ENCODE measurements around the gene DIS3L.
"Not testable (repeated sequence)": the region's sequence is repeated elsewhere in the genome, so short reads cannot be mapped to it uniquely, and the experiment has no call there.

Gene DIS3L

GRCh38 chr15:66328771-66329170 lies 35.4 kb downstream of the DIS3L start:
- Histone ChIP-seq H3K4me1 (ENCODE audit: control insufficient read depth, insufficient read depth, low read length) (no peaks in the 10 kb centered on the region), H3K9me3 (ENCODE audit: control insufficient read depth, insufficient read depth, low read length) (no peaks in the 10 kb centered on the region), H3K4me3 (ENCODE audit: low read depth, low read length) (no peak overlapping the region), H3K9ac (ENCODE audit: low read depth, low read length) (no peak overlapping the region), H3K36me3 (ENCODE audit: control insufficient read depth, insufficient read depth, low read length) (peaks cover 21% of the 10 kb centered on the region), H3K27me3 (ENCODE audit: control insufficient read depth, insufficient read depth, low read length) (no peaks in the 10 kb centered on the region)

- not testable (repeated sequence) for H3K36me3 ChIP-seq (ENCODE audit: control insufficient read depth, insufficient read depth, low read length)
These were observed 55.2 kb downstream of the DIS3L start for GRCh38 chr15:66348530-66348929.

DNA sequence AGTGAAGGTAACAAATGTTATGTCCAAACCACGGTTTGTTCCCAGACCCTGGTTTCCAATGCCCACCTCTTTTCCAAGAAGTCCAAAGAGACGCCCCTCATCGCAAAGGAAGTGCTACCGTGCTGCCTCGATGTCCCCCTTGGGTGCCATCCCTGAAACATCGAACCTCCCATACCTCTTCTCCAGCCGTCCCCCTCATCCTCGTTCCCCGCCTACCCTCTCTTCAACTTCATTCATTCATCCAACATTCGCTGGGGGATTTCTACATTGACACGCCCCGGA lies 62.6 kb downstream of the DIS3L start:
- H3K9ac ChIP-seq (ENCODE audit: low read depth, low read length): peak overlapping the region; percentile 94
- no peaks in the 10 kb centered on the region for H3K36me3 ChIP-seq (ENCODE audit: control insufficient read depth, insufficient read depth, low read length)
- H3K4me1 ChIP-seq (ENCODE audit: control insufficient read depth, insufficient read depth, low read length): no peaks in the 10 kb centered on the region
- no peaks in the 10 kb centered on the region for H3K9me3 ChIP-seq (ENCODE audit: control insufficient read depth, insufficient read depth, low read length)
- no peaks in the 10 kb centered on the region for H3K27me3 ChIP-seq (ENCODE audit: control insufficient read depth, insufficient read depth, low read length)
- peak overlapping the region; percentile 90 for H3K4me3 ChIP-seq (ENCODE audit: low read depth, low read length)

More at GRCh38 chr15:66348530-66348929, 55.2 kb downstream of the DIS3L start:
- not testable (repeated sequence) for H3K27me3 ChIP-seq (ENCODE audit: control insufficient read depth, insufficient read depth, low read length); H3K4me3 ChIP-seq (ENCODE audit: low read depth, low read length); H3K9ac ChIP-seq (ENCODE audit: low read depth, low read length); H3K4me1 ChIP-seq (ENCODE audit: control insufficient read depth, insufficient read depth, low read length); H3K9me3 ChIP-seq (ENCODE audit: control insufficient read depth, insufficient read depth, low read length)

DNA sequence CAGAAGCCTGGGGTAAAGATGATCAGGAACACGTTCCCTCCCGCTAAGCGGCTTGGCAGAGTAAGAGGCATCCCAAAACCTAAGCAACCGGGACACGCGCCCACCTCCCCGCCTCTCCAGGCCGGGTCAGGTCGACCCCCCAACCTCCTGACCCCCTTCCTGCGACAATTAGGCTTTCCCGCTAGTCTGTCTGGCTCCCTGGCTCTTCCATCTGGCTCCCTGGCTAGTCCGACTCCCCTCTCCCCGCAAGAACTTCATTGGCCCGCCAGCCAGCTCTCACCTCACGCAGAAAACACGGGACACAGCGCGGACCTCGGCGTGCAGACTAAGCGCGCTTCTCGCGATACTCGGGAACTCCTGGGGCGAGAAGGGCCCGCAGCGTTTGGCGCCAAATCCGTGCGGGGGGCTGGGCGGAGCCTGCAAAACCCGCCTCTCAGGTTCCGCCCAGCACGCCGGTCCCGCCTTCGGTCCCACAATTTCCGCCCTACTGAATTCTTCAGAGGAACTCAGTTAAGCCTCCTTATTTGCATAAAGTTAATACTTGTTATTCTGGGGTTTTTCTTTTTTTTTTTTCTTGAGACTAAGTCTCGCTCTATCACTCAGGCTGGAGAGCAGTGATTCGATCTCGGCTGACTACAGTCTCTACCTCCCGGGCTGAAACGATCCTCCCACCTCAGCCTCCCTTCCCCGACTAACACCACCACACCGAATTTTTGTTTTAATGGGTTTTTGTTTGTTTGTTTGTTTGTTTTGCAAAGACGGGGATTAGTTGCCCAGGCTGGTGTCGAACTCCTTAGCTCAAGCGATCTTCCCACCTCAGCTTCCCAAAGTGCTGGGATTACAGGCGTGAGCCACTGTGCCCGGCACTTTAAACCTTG lies 63.2 kb downstream of the DIS3L start, which contains the start of gene TIPIN:
Gene TIPIN (minus strand): TSS at position 327 of the 878 bp plus-strand sequence. CDS start 3,738 bp downstream, outside the sequence.
- Histone ChIP-seq H3K27me3 (ENCODE audit: control insufficient read depth, insufficient read depth, low read length) (no peaks in the 10 kb centered on the region), H3K4me1 (ENCODE audit: control insufficient read depth, insufficient read depth, low read length) (no peaks in the 10 kb centered on the region), H3K36me3 (ENCODE audit: control insufficient read depth, insufficient read depth, low read length) (no peaks in the 10 kb centered on the region), H3K9me3 (ENCODE audit: control insufficient read depth, insufficient read depth, low read length) (no peaks in the 10 kb centered on the region), H3K4me3 (ENCODE audit: low read depth, low read length) (peak within 1 kb of the TSS; percentile 90), H3K9ac (ENCODE audit: low read depth, low read length) (peak within 1 kb of the TSS; percentile 94)

- Histone ChIP-seq H3K9me3 (ENCODE audit: control insufficient read depth, insufficient read depth, low read length) (no peaks in the 10 kb centered on the region), H3K4me1 (ENCODE audit: control insufficient read depth, insufficient read depth, low read length) (no peaks in the 10 kb centered on the region), H3K27me3 (ENCODE audit: control insufficient read depth, insufficient read depth, low read length) (no peaks in the 10 kb centered on the region), H3K36me3 (ENCODE audit: control insufficient read depth, insufficient read depth, low read length) (no peaks in the 10 kb centered on the region), H3K9ac (ENCODE audit: low read depth, low read length) (no peak overlapping the region), H3K4me3 (ENCODE audit: low read depth, low read length) (no peak overlapping the region)
These were observed 66.4 kb downstream of the DIS3L start for GRCh38 chr15:66359740-66360139.

DNA sequence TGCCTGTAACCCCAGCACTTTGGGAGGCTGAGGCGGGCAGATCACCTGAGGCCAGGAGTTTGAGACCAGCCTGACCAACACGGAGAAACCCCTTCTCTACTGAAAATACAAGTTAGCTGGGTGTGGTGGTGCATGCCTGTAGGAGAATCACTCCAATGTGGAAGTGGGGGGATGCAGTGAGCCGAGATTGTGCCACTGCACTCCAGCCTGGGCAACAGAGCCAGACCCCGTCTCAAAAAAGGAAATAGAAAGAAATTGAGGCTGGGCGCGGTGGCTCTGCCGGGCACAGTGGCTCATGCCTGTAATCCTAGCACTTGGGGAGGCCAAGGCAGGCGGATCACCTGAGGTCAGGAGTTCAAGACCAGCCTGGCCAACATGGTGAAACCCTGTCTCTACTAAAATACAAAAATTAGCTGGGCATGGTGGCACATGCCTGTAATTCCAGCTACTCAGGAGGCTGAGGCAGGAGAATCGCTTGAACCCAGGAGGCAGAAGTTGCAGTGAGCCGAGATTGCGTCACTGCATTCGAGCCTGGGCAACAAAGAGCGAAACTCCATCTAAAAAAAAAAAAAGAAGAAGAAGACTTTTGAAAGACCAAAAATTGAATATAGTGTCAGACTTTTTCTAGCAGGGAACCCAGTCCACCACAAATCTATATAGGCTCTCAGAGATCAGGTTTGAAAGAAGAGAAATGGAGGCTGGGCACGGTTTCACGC lies 68.5 kb downstream of the DIS3L start:
- not testable (repeated sequence) for H3K4me3 ChIP-seq (ENCODE audit: low read depth, low read length); H3K4me1 ChIP-seq (ENCODE audit: control insufficient read depth, insufficient read depth, low read length); H3K27me3 ChIP-seq (ENCODE audit: control insufficient read depth, insufficient read depth, low read length); H3K9me3 ChIP-seq (ENCODE audit: control insufficient read depth, insufficient read depth, low read length); H3K9ac ChIP-seq (ENCODE audit: low read depth, low read length); H3K36me3 ChIP-seq (ENCODE audit: control insufficient read depth, insufficient read depth, low read length)

GRCh38 chr15:66362776-66363175 lies 69.4 kb downstream of the DIS3L start:
- no peak overlapping the region for H3K4me3 ChIP-seq (ENCODE audit: low read depth, low read length)
- no peak overlapping the region for H3K9ac ChIP-seq (ENCODE audit: low read depth, low read length)
- H3K27me3 ChIP-seq (ENCODE audit: control insufficient read depth, insufficient read depth, low read length): no peaks in the 10 kb centered on the region
- H3K9me3 ChIP-seq (ENCODE audit: control insufficient read depth, insufficient read depth, low read length): no peaks in the 10 kb centered on the region
- no peaks in the 10 kb centered on the region for H3K4me1 ChIP-seq (ENCODE audit: control insufficient read depth, insufficient read depth, low read length)
- H3K36me3 ChIP-seq (ENCODE audit: control insufficient read depth, insufficient read depth, low read length): no peaks in the 10 kb centered on the region

DNA sequence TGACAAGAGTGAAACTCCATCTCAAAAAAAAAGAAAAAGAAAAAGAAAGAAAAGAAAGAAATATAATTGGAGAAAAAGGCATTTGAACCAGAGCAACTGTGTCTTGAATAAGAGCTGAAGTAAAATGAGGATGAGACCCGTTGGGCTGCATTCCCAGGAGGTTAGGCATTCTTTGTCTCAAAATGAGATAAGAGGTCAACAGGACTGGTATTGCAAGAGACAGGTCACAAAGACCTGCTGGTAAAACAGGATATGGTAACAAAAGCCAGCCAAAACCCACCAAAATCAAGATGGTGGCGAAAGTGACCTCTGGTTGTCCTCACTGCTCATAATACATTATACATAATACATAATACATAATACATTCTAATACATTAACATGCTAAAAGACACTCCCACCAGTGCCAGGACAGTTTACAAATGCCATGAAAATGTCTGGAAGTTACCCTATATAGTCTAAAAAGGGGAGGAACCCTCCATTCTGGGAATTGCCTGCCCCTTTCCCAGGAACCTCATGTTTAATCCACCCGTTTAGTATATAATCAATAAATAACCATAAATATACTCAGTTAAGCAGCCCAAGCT lies 71.7 kb downstream of the DIS3L start:
- Histone ChIP-seq H3K9ac (ENCODE audit: low read depth, low read length) (no peak overlapping the region), H3K27me3 (ENCODE audit: control insufficient read depth, insufficient read depth, low read length) (no peaks in the 10 kb centered on the region), H3K4me3 (ENCODE audit: low read depth, low read length) (no peak overlapping the region), H3K36me3 (ENCODE audit: control insufficient read depth, insufficient read depth, low read length) (no peaks in the 10 kb centered on the region), H3K4me1 (ENCODE audit: control insufficient read depth, insufficient read depth, low read length) (peaks cover 2% of the 10 kb centered on the region), H3K9me3 (ENCODE audit: control insufficient read depth, insufficient read depth, low read length) (no peaks in the 10 kb centered on the region)

- Histone ChIP-seq H3K9ac (ENCODE audit: low read depth, low read length) (no peak overlapping the region), H3K4me1 (ENCODE audit: control insufficient read depth, insufficient read depth, low read length) (peaks cover 4% of the 10 kb centered on the region), H3K9me3 (ENCODE audit: control insufficient read depth, insufficient read depth, low read length) (no peaks in the 10 kb centered on the region), H3K36me3 (ENCODE audit: control insufficient read depth, insufficient read depth, low read length) (no peaks in the 10 kb centered on the region), H3K4me3 (ENCODE audit: low read depth, low read length) (no peak overlapping the region), H3K27me3 (ENCODE audit: control insufficient read depth, insufficient read depth, low read length) (no peaks in the 10 kb centered on the region)
These were observed 76.6 kb downstream of the DIS3L start for GRCh38 chr15:66369773-66370651.

GRCh38 chr15:66374179-66374578 lies 80.8 kb downstream of the DIS3L start:
- Histone ChIP-seq H3K36me3 (ENCODE audit: control insufficient read depth, insufficient read depth, low read length) (no peaks in the 10 kb centered on the region), H3K4me1 (ENCODE audit: control insufficient read depth, insufficient read depth, low read length) (peaks cover 4% of the 10 kb centered on the region), H3K27me3 (ENCODE audit: control insufficient read depth, insufficient read depth, low read length) (no peaks in the 10 kb centered on the region), H3K4me3 (ENCODE audit: low read depth, low read length) (no peak overlapping the region), H3K9me3 (ENCODE audit: control insufficient read depth, insufficient read depth, low read length) (no peaks in the 10 kb centered on the region), H3K9ac (ENCODE audit: low read depth, low read length) (no peak overlapping the region)

- H3K27me3 ChIP-seq (ENCODE audit: control insufficient read depth, insufficient read depth, low read length): no peaks in the 10 kb centered on the region
- H3K4me3 ChIP-seq (ENCODE audit: low read depth, low read length): no peak overlapping the region
These were observed 85.6 kb downstream of the DIS3L start for GRCh38 chr15:66378814-66379430.

More at GRCh38 chr15:66378814-66379430, 85.6 kb downstream of the DIS3L start:
- no peaks in the 10 kb centered on the region for H3K9me3 ChIP-seq (ENCODE audit: control insufficient read depth, insufficient read depth, low read length)
- no peaks in the 10 kb centered on the region for H3K36me3 ChIP-seq (ENCODE audit: control insufficient read depth, insufficient read depth, low read length)
- H3K4me1 ChIP-seq (ENCODE audit: control insufficient read depth, insufficient read depth, low read length): no peaks in the 10 kb centered on the region
- no peak overlapping the region for H3K9ac ChIP-seq (ENCODE audit: low read depth, low read length)
